Muscle of leg (tissue), 11 donors: ENCODE results near the gene FREM1. TPM values are rescaled to one million over a fixed set of nuclear protein-coding genes. Genes with fewer than 3 reads are reported as not detected.

ENCODE experiments used
- DNase-seq: peaks from one replicate; pipeline ENCODE4 v3.0.0; 2013
- H3K27ac ChIP-seq: one replicate; pipeline ENCODE4 v1.5.1; 2013; ENCODE audit warnings: mild to moderate bottlenecking, low read length, control low read depth
- H3K27me3 ChIP-seq: one replicate; pipeline ENCODE4 v1.6.1; 2013; ENCODE audit warnings: low read length; ENCODE audit not compliant: control insufficient read depth, insufficient read depth
- H3K36me3 ChIP-seq: one replicate; pipeline ENCODE4 v1.6.1; 2013; ENCODE audit warnings: low read length; ENCODE audit not compliant: control insufficient read depth, insufficient read depth
- H3K4me1 ChIP-seq: one replicate; pipeline ENCODE4 v1.6.1; 2013; ENCODE audit warnings: low read length; ENCODE audit not compliant: control insufficient read depth, insufficient read depth
- H3K4me3 ChIP-seq: one replicate; pipeline ENCODE4 v1.5.1; 2013; ENCODE audit warnings: low read length, control low read depth
- H3K9me3 ChIP-seq: replicated peaks from 2 replicates; pipeline ENCODE4 v1.6.1; 2013; ENCODE audit warnings: low read depth, low read length; ENCODE audit not compliant: control insufficient read depth
- WGBS: methylation state at CpG from one replicate; pipeline ENCODE4 v1.1.5; 2013; ENCODE audit warnings: missing lambda C conversion rate; ENCODE audit not compliant: insufficient coverage; 5-methylcytosine and 5-hydroxymethylcytosine counted together
- polyA plus RNA-seq, 8 donors: library from polyadenylated mRNA; unstranded; fragments of 120-200 nt; gene quantifications; one replicate each; pipeline versions ENCODE4 v1.2.1 to v1.2.3, GENCODE V29; 2013; ENCODE audit warnings: inconsistent platforms in 1 of 8, low replicate concordance in 1 of 8; ENCODE audit not compliant: insufficient read length in 8 of 8, insufficient read depth in 1 of 8
- total RNA-seq: library from RNA; stranded (reverse); fragments of 120-200 nt; gene quantifications from one replicate; pipeline ENCODE4 v1.2.4, GENCODE V29; 2013

The FREM1 gene
- total and polyA plus RNA-seq, 9 donors = 18.8 to 31.1 (median 24.1) TPM

GRCh38 chr9:14702200-14702720 lies 208.0 kb downstream of the FREM1 start:
- 60% methylated on average over 1 of the region's 4 CpGs for WGBS

GRCh38 chr9:14693251-14693861 lies 216.9 kb downstream of the FREM1 start, which contains the start of gene ZDHHC21:
ZDHHC21 (minus strand) TSS chr9:14693432; CDS start chr9:14674340, 19,092 bp downstream.
- H3K27ac ChIP-seq = peak within 1 kb of the TSS; percentile 47
- under 1% methylated on average over 49 of the region's 50 CpGs for WGBS
- DNase-seq = peak; percentile 77

More at GRCh38 chr9:14702200-14702720, 208.0 kb downstream of the FREM1 start:
- Histone ChIP-seq H3K9me3 (peaks cover 7% of the 10 kb centered on the region), H3K4me1 (no peaks in the 10 kb centered on the region), H3K27me3 (no peaks in the 10 kb centered on the region), H3K4me3 (no peak overlapping the region), H3K27ac (no peak overlapping the region), H3K36me3 (no peaks in the 10 kb centered on the region)
- no peak for DNase-seq

GRCh38 chr9:14692470-14693250 lies 217.6 kb downstream of the FREM1 start:
- peaks cover 7% of the 10 kb centered on the region for H3K36me3 ChIP-seq
- H3K27ac ChIP-seq = peak overlapping the region; percentile 47
- H3K4me3 ChIP-seq = peak overlapping the region; percentile 57
- H3K4me1 ChIP-seq = peaks cover 3% of the 10 kb centered on the region
- WGBS = 0% methylated on average over 5 of the region's 35 CpGs
- no peaks in the 10 kb centered on the region for H3K9me3 ChIP-seq
- no peaks in the 10 kb centered on the region for H3K27me3 ChIP-seq
- DNase-seq = peak; percentile 75

More at GRCh38 chr9:14693251-14693861, 216.9 kb downstream of the FREM1 start, which contains the start of gene ZDHHC21:
- Histone ChIP-seq H3K9me3 (no peaks in the 10 kb centered on the region), H3K27me3 (no peaks in the 10 kb centered on the region), H3K4me1 (peaks cover 3% of the 10 kb centered on the region), H3K4me3 (peak within 1 kb of the TSS; percentile 57), H3K36me3 (peaks cover 7% of the 10 kb centered on the region)

- H3K4me3 ChIP-seq = no peak overlapping the region
- H3K36me3 ChIP-seq = peaks cover 18% of the 10 kb centered on the region
- no CpG with 5 or more reads among the region's 7 CpGs for WGBS
Measured at GRCh38 chr9:14690948-14691730, 219.1 kb downstream of the FREM1 start.

GRCh38 chr9:14687042-14687719 lies 223.0 kb downstream of the FREM1 start:
- 97% methylated on average over 6 of the region's 12 CpGs for WGBS
- H3K27me3 ChIP-seq = no peaks in the 10 kb centered on the region
- no peaks in the 10 kb centered on the region for H3K4me1 ChIP-seq
- no peak for DNase-seq
- H3K36me3 ChIP-seq = peaks cover 20% of the 10 kb centered on the region
- no peak overlapping the region for H3K4me3 ChIP-seq
- no peak overlapping the region for H3K27ac ChIP-seq
- H3K9me3 ChIP-seq = no peaks in the 10 kb centered on the region

More at GRCh38 chr9:14690948-14691730, 219.1 kb downstream of the FREM1 start:
- peaks cover 3% of the 10 kb centered on the region for H3K4me1 ChIP-seq
- no peaks in the 10 kb centered on the region for H3K27me3 ChIP-seq
- H3K9me3 ChIP-seq = no peaks in the 10 kb centered on the region
- no peak overlapping the region for H3K27ac ChIP-seq
- no peak for DNase-seq

DNA sequence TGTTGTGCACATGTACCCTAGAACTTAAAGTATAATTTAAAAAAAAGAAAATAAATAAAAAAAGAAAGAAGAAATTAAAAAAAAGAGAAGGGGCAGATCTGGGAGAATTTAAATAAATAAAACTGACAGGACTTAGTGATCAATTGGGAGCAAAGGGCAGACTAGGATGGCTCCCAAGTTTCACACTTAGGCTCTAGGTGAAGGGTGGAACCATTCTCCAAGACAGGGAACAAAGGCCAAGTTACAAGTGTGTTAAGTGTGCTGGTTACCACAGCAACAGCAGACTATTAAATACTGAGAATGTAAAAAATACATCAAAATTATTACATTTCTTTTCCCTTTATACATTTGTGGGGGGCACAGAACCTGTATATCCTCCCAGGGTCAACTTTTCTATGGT lies 224.1 kb downstream of the FREM1 start:
- no peaks in the 10 kb centered on the region for H3K27me3 ChIP-seq
- H3K27ac ChIP-seq = no peak overlapping the region
- no peak overlapping the region for H3K4me3 ChIP-seq
- no peaks in the 10 kb centered on the region for H3K9me3 ChIP-seq
- H3K36me3 ChIP-seq = peaks cover 20% of the 10 kb centered on the region
- DNase-seq = no peak
- H3K4me1 ChIP-seq = no peaks in the 10 kb centered on the region

Other genes starting within 250 kb of the FREM1 start
- 11.1 TPM for gene ZDHHC21, start 217.0 kb downstream of the FREM1 start, total RNA-seq
- gene ZDHHC21, start 217.0 kb downstream of the FREM1 start, polyA plus RNA-seq = 10 to 100 TPM in 6 of 8 donors, 1 to 10 TPM in 2; 7.8 to 16.4 (median 11.0) TPM
- gene CER1, start 187.7 kb downstream of the FREM1 start, total RNA-seq = 0.22 TPM
- under 1 TPM in 5 of 8 donors, not detected in 3; 0.11 to 0.52 (median 0.23) TPM for gene CER1, start 187.7 kb downstream of the FREM1 start, polyA plus RNA-seq